Activated T-cell treated with anti-CD3 and anti-CD28 coated beads, Interleukin-2, amount 50 U/mL, for 4 hours (primary cell): ENCODE data around the gene GOPC. TPM values are rescaled to one million over a fixed set of nuclear protein-coding genes. Genes with fewer than 3 reads are reported as not detected.
"Not testable (repeated sequence)": the region's sequence is repeated elsewhere in the genome, so short reads cannot be mapped to it uniquely, and the experiment has no call there.

Experiments
- ATAC-seq, 2 donors: fragments of 200-7000 bp; cut with Tn5 transposase; one replicate each; pipeline ENCODE4 v1.10.0; 2021
- DNase-seq: peaks from one replicate; pipeline ENCODE4 v3.0.0-alpha.2; 2020
- H3K27me3 Mint-ChIP-seq: one replicate; pipeline ENCODE4 v1.8.0; 2021; ENCODE audit warnings: low read depth, mixed read lengths
- H3K36me3 Mint-ChIP-seq: one replicate; pipeline ENCODE4 v1.8.0; 2022; ENCODE audit warnings: mixed read lengths; ENCODE audit not compliant: insufficient read depth
- H3K4me1 Mint-ChIP-seq: one replicate; pipeline ENCODE4 v1.8.0; 2021; ENCODE audit warnings: low read depth, mixed read lengths
- H3K4me3 Mint-ChIP-seq: one replicate; pipeline ENCODE4 v1.8.0; 2021; ENCODE audit warnings: mild to moderate bottlenecking, moderate library complexity, mixed read lengths
- H3K9me3 Mint-ChIP-seq: one replicate; pipeline ENCODE4 v1.8.0; 2021; ENCODE audit warnings: mixed read lengths
- total RNA-seq, 3 donors: library from RNA; stranded (reverse); gene quantifications; one replicate each; pipeline ENCODE4 v1.2.1, GENCODE V29; 2021

GOPC gene
- total RNA-seq, 3 donors from 2014 or later = 20.7 to 21.3 (median 20.9) TPM

DNA sequence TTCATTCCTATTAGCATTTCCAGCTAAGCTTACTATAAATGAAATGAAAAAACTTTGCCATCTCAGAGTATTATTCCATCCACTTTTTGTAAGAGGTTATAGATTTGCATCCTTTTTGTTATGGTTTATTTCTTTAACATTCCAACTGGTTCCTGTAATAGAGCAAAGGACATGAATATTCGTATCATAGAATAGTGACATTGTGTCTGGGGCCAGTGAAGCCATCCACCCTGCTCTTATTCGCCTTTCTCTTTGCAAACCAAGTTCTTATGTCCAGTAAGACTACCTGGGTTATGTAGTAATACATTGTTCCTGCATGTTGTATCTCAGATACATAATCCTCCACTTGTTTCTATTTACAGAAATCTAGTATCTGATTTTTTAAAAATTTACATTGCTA, 76.7 kb downstream of the GOPC start:
- Mint-ChIP-seq H3K27me3 (no peaks in the 10 kb centered on the region), H3K36me3 (no peaks in the 10 kb centered on the region), H3K4me3 (no peak overlapping the region)

GRCh38 chr6:117521791-117522502, 80.4 kb downstream of the GOPC start:
- H3K4me3 Mint-ChIP-seq = no peak overlapping the region
- DNase-seq (no peak), ATAC-seq (no peak)
- no peaks in the 10 kb centered on the region for H3K9me3 Mint-ChIP-seq
- H3K4me1 Mint-ChIP-seq = no peaks in the 10 kb centered on the region
- peaks cover 4% of the 10 kb centered on the region for H3K27me3 Mint-ChIP-seq
- H3K36me3 Mint-ChIP-seq = no peaks in the 10 kb centered on the region

More for the DNA sequence above, 76.7 kb downstream of the GOPC start:
- H3K9me3 Mint-ChIP-seq = no peaks in the 10 kb centered on the region
- no peak for ATAC-seq
- no peaks in the 10 kb centered on the region for H3K4me1 Mint-ChIP-seq
- no peak for DNase-seq

DNA sequence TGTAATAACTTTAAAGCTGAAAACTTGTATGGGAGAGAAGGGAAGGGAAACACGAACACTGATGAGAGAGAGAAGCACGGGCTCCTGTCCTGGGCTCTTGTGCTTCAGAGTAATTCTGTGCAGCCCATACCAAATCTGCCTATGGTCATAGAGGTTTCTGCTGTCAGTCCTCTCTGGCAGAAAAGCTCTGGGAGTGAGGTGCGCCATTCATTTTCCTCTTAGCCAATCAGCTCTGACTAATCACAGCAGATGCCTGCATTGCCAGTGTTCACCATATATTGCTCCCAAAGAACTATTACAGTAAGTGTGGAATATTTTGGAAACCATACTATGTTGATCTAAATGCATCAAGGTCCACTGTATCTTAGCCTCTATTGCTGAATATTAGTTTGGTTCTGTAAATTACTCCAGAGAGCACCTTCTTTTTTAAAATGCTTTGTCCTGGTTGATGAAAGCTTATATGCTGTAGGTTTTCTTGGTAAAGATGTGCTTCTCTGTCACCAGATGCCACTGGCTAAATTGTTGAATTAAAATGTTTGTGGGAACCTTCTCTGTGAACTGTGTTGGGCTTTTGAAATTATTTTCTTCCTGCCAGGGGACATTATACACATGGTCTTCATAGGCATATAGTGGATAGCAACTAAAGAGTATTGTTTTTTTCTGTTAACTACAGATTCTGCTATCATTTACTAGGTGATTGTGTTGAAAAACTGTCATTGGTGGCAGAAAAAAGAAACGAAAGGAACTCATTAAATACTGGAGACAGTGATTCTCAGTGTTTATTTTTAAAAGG, 81.5 kb downstream of the GOPC start:
- H3K9me3 Mint-ChIP-seq = no peaks in the 10 kb centered on the region
- ATAC-seq = no peak
- peaks cover 4% of the 10 kb centered on the region for H3K27me3 Mint-ChIP-seq
- H3K36me3 Mint-ChIP-seq = no peaks in the 10 kb centered on the region
- no peak overlapping the region for H3K4me3 Mint-ChIP-seq
- H3K4me1 Mint-ChIP-seq = no peaks in the 10 kb centered on the region
- DNase-seq = no peak

- no peaks in the 10 kb centered on the region for H3K4me1 Mint-ChIP-seq
- no peak overlapping the region for H3K4me3 Mint-ChIP-seq
- no peaks in the 10 kb centered on the region for H3K36me3 Mint-ChIP-seq
- peaks cover 4% of the 10 kb centered on the region for H3K27me3 Mint-ChIP-seq
- H3K9me3 Mint-ChIP-seq = no peaks in the 10 kb centered on the region
- no peak for DNase-seq
- no peak for ATAC-seq
These were observed 83.4 kb downstream of the GOPC start for GRCh38 chr6:117518870-117519269.

DNA sequence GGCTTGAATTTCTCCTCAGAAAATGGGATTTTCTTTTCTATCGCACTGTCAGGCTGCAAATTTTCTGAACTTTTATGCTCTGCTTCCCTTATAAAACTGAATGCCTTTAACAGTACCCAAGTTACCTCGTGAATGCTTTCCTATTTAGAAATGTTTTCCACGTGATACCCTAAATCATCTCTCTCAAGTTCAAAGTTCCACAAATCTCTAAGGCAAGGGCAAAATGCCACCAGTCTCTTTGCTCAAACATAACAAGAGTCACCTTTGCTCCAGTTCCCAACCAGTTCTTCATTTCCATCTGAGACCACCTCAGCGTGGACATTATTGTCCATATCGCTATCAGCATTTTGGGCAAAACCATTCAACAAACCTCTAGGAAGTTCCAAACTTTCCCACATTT, 84.3 kb downstream of the GOPC start:
- H3K9me3 Mint-ChIP-seq, H3K27me3 Mint-ChIP-seq, DNase-seq, H3K36me3 Mint-ChIP-seq, H3K4me1 Mint-ChIP-seq, H3K4me3 Mint-ChIP-seq, ATAC-seq: not testable (repeated sequence)

- DNase-seq = no peak
- Mint-ChIP-seq H3K36me3 (no peaks in the 10 kb centered on the region), H3K9me3 (no peaks in the 10 kb centered on the region), H3K4me3 (no peak overlapping the region), H3K4me1 (no peaks in the 10 kb centered on the region), H3K27me3 (peaks cover 4% of the 10 kb centered on the region)
- ATAC-seq = no peak
These were observed 87.0 kb downstream of the GOPC start for GRCh38 chr6:117515326-117515725.

GRCh38 chr6:117514655-117515054, 87.7 kb downstream of the GOPC start:
- H3K36me3 Mint-ChIP-seq = no peaks in the 10 kb centered on the region
- H3K4me3 Mint-ChIP-seq = no peak overlapping the region
- DNase-seq (no peak), ATAC-seq (no peak)
- H3K9me3 Mint-ChIP-seq = no peaks in the 10 kb centered on the region
- H3K27me3 Mint-ChIP-seq = peaks cover 4% of the 10 kb centered on the region
- H3K4me1 Mint-ChIP-seq = no peaks in the 10 kb centered on the region

DNA sequence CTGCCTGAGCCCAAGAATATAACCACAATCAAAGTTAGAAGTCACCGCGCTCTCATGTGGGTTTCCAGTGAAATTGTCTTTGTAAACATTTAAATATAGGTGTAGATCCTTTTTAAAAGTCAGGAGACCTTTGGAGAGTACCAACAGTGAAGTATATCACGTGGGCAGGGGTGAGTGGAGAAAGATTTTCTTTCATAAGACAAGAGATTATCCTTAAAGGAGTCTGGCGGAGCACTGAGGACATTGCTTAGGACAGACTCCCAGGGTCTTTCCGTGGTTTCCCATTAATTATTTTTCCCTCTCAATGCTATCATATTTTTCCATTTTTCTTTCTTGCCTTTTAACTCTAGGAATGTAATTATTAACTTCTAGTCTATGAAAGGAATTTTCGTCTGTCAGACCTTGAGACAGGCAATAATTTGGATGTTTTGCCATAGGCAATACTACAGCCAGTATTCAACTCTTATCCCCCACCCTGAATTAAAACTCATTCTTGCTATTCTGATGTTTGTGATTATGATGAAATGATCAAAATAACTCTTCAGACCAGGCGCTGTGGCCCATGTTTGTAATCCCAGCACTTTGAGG, 88.4 kb downstream of the GOPC start:
- DNase-seq (no peak), ATAC-seq (no peak)
- Mint-ChIP-seq H3K4me3 (no peak overlapping the region), H3K4me1 (no peaks in the 10 kb centered on the region), H3K9me3 (no peaks in the 10 kb centered on the region), H3K36me3 (no peaks in the 10 kb centered on the region), H3K27me3 (peaks cover 4% of the 10 kb centered on the region)

- ATAC-seq = no peak
- no peaks in the 10 kb centered on the region for H3K9me3 Mint-ChIP-seq
- DNase-seq = no peak
- no peaks in the 10 kb centered on the region for H3K36me3 Mint-ChIP-seq
- no peaks in the 10 kb centered on the region for H3K4me1 Mint-ChIP-seq
- H3K4me3 Mint-ChIP-seq = no peak overlapping the region
- H3K27me3 Mint-ChIP-seq = peaks cover 2% of the 10 kb centered on the region
These were observed 89.2 kb downstream of the GOPC start for GRCh38 chr6:117512987-117513573.

- DNase-seq (no peak), ATAC-seq (no peak)
- Mint-ChIP-seq H3K27me3 (no peaks in the 10 kb centered on the region), H3K9me3 (no peaks in the 10 kb centered on the region), H3K4me1 (no peaks in the 10 kb centered on the region), H3K4me3 (no peak overlapping the region), H3K36me3 (no peaks in the 10 kb centered on the region)
These were observed 90.1 kb downstream of the GOPC start for GRCh38 chr6:117512056-117512828.

Other genes starting within 250 kb of the GOPC start
- gene ROS1, start 176.6 kb downstream of the GOPC start, total RNA-seq = under 1 TPM in 2 of 3 donors, not detected in 1; 0.03 TPM
- gene DCBLD1, start 119.8 kb downstream of the GOPC start, total RNA-seq = 1 to 10 TPM; 1.5 to 1.9 (median 1.5) TPM
- 10 to 100 TPM; 74.2 to 81.9 (median 81.4) TPM for gene NUS1, start 73.0 kb upstream of the GOPC start, total RNA-seq